ENCODE measurements around the gene SULT1E1.

The SULT1E1 gene

DNA sequence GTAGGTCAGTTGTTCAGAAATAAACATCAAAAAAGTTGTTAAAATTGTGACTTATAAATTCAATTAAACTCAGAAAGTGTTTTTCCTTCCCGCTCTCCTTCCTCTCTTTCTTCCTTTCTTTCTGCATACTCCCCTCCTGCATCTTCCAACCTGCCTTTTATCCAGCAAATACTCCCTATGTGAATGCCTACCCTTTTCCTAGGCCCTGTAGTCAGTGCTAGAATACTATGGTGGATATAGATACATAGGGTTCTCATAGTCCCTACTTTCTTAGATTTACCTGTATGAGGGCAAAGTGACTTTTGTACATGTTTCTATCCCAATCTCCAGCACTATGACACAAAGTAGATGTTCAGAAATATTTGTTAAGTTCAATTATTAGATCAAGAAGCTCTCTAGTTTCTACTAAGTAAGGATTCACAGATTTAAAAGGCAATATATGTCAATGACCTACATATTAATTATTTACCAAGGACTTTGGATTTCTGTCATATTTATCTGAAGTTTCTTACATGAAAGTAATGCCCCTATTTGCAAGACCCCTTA, 732 bp downstream of the SULT1E1 start:
- Histone ChIP-seq H3K4me1 (ENCODE audit: low read length) (no peaks in the 10 kb centered on the region), H3K27me3 (ENCODE audit: low read depth, low read length) (no peaks in the 10 kb centered on the region), H3K4me3 (ENCODE audit: low read length) (no peak overlapping the region), H2AFZ (ENCODE audit: low read depth, low read length) (no peak overlapping the region), H3K4me2 (ENCODE audit: low read length) (no peak overlapping the region), H3K9ac (ENCODE audit: low read length) (no peak overlapping the region), H3K36me3 (replicated peaks; ENCODE audit: low read depth, low read length) (no peaks in the 10 kb centered on the region), H3K9me3 (ENCODE audit: insufficient read depth, low read length) (no peaks in the 10 kb centered on the region), H3K79me2 (ENCODE audit: low read length) (no peaks in the 10 kb centered on the region), H3K27ac (ENCODE audit: low read length) (no peak overlapping the region), H4K20me1 (ENCODE audit: insufficient read depth, low read length) (no peaks in the 10 kb centered on the region)
- TF ChIP-seq, protein P1, sequence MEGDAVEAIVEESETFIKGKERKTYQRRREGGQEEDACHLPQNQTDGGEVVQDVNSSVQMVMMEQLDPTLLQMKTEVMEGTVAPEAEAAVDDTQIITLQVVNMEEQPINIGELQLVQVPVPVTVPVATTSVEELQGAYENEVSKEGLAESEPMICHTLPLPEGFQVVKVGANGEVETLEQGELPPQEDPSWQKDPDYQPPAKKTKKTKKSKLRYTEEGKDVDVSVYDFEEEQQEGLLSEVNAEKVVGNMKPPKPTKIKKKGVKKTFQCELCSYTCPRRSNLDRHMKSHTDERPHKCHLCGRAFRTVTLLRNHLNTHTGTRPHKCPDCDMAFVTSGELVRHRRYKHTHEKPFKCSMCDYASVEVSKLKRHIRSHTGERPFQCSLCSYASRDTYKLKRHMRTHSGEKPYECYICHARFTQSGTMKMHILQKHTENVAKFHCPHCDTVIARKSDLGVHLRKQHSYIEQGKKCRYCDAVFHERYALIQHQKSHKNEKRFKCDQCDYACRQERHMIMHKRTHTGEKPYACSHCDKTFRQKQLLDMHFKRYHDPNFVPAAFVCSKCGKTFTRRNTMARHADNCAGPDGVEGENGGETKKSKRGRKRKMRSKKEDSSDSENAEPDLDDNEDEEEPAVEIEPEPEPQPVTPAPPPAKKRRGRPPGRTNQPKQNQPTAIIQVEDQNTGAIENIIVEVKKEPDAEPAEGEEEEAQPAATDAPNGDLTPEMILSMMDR (IDR thresholded peaks at IDR 0.05; ENCODE audit: low read depth, low read length) = no peak
- no peak for TF ChIP-seq EZH2phosphoT487 (IDR thresholded peaks at IDR 0.05; ENCODE audit: low read depth)

DNA sequence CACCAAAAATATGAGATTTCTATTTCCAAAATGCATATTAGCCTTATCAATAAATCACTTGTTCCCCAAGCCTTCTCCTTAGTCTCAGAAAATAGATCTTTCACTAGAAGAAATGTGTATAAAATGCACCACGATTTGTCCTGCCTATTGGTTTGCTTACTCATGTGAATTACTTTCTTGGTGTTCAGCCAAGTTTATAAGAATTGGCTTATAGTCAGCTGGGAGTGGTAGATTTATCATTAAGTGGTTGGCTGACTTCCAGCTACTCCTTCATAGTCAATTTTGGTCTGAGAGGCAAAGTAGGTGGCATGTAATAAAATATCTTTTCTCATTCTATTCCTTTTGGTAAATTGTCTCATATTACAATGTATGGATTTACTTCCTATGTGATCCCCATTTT, 1.3 kb downstream of the SULT1E1 start:
- no peak overlapping the region for H2AFZ ChIP-seq (ENCODE audit: low read depth, low read length)
- H3K27me3 ChIP-seq (ENCODE audit: low read depth, low read length) = no peaks in the 10 kb centered on the region
- no peaks in the 10 kb centered on the region for H3K4me1 ChIP-seq (ENCODE audit: low read length)
- H3K36me3 ChIP-seq (replicated peaks; ENCODE audit: low read depth, low read length) = no peaks in the 10 kb centered on the region
- no peaks in the 10 kb centered on the region for H4K20me1 ChIP-seq (ENCODE audit: insufficient read depth, low read length)
- no peak overlapping the region for H3K4me3 ChIP-seq (ENCODE audit: low read length)
- H3K9me3 ChIP-seq (ENCODE audit: insufficient read depth, low read length) = no peaks in the 10 kb centered on the region
- TF ChIP-seq, protein P1 (IDR thresholded peaks at IDR 0.05; ENCODE audit: low read depth, low read length) = no peak
- no peak for TF ChIP-seq EZH2phosphoT487 (IDR thresholded peaks at IDR 0.05; ENCODE audit: low read depth)
- no peak overlapping the region for H3K4me2 ChIP-seq (ENCODE audit: low read length)
- H3K27ac ChIP-seq (ENCODE audit: low read length) = no peak overlapping the region
- H3K79me2 ChIP-seq (ENCODE audit: low read length) = no peaks in the 10 kb centered on the region
- no peak overlapping the region for H3K9ac ChIP-seq (ENCODE audit: low read length)

DNA sequence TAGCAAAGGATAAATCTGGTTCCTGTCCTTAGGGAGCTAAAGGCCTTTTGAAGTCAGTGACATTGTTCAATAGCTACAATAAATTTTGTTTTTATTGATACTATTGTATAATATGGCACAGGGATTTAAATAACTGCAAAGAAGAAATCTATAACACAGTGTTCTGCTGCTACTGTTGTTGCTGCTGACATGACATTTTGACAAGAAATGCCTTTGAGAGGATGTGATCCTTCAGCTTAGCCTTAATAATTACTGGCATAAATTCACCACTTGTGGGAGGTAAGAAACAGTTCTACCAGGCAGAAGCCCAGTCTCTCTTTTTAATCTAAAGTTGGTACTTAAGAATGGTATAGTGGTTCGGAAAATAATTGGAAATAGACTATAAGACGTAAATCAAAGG, 4.1 kb downstream of the SULT1E1 start:
- H3K4me3 ChIP-seq (ENCODE audit: low read length) = no peak overlapping the region

DNA sequence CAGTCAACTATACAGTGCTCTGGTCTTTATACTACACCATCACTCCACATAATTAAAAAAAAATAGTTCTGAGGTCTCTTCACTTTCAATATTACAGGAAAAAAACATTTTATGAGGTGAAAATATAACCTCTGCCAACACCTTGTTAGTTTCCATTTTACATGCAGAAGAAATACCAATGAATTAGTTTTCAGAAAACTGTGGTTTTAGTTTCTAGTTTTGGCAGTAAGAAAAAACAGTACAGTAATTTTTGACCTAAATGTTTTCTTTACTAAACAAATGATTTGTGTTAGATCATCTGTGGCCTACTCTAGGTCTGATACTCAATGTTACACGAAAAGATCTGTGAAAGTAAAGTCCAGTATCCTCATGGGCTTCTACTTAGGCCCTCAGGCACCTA, 10.0 kb downstream of the SULT1E1 start:
- no peak for TF ChIP-seq EZH2phosphoT487 (IDR thresholded peaks at IDR 0.05; ENCODE audit: low read depth)
- TF ChIP-seq, protein P1 (IDR thresholded peaks at IDR 0.05; ENCODE audit: low read depth, low read length) = no peak
- no peak overlapping the region for H3K9ac ChIP-seq (ENCODE audit: low read length)
- no peak overlapping the region for H3K4me3 ChIP-seq (ENCODE audit: low read length)
- H3K27me3 ChIP-seq (ENCODE audit: low read depth, low read length) = no peaks in the 10 kb centered on the region
- no peaks in the 10 kb centered on the region for H3K36me3 ChIP-seq (replicated peaks; ENCODE audit: low read depth, low read length)
- no peak overlapping the region for H2AFZ ChIP-seq (ENCODE audit: low read depth, low read length)
- no peak overlapping the region for H3K27ac ChIP-seq (ENCODE audit: low read length)
- no peaks in the 10 kb centered on the region for H4K20me1 ChIP-seq (ENCODE audit: insufficient read depth, low read length)
- no peaks in the 10 kb centered on the region for H3K79me2 ChIP-seq (ENCODE audit: low read length)
- H3K4me2 ChIP-seq (ENCODE audit: low read length) = no peak overlapping the region
- H3K9me3 ChIP-seq (ENCODE audit: insufficient read depth, low read length) = no peaks in the 10 kb centered on the region
- no peaks in the 10 kb centered on the region for H3K4me1 ChIP-seq (ENCODE audit: low read length)

More for the DNA sequence above, 4.1 kb downstream of the SULT1E1 start:
- H3K4me2 ChIP-seq (ENCODE audit: low read length) = no peak overlapping the region
- no peaks in the 10 kb centered on the region for H3K79me2 ChIP-seq (ENCODE audit: low read length)
- no peaks in the 10 kb centered on the region for H3K9me3 ChIP-seq (ENCODE audit: insufficient read depth, low read length)
- H4K20me1 ChIP-seq (ENCODE audit: insufficient read depth, low read length) = no peaks in the 10 kb centered on the region
- no peak for TF ChIP-seq EZH2phosphoT487 (IDR thresholded peaks at IDR 0.05; ENCODE audit: low read depth)
- TF ChIP-seq, protein P1 (IDR thresholded peaks at IDR 0.05; ENCODE audit: low read depth, low read length) = no peak
- no peaks in the 10 kb centered on the region for H3K4me1 ChIP-seq (ENCODE audit: low read length)
- H3K27ac ChIP-seq (ENCODE audit: low read length) = no peak overlapping the region
- no peaks in the 10 kb centered on the region for H3K36me3 ChIP-seq (replicated peaks; ENCODE audit: low read depth, low read length)
- H2AFZ ChIP-seq (ENCODE audit: low read depth, low read length) = no peak overlapping the region
- H3K27me3 ChIP-seq (ENCODE audit: low read depth, low read length) = no peaks in the 10 kb centered on the region
- H3K9ac ChIP-seq (ENCODE audit: low read length) = no peak overlapping the region
